A549 (cell line): ENCODE measurements around the gene MASTL. TPM values are rescaled to one million over a fixed set of nuclear protein-coding genes. Genes with fewer than 3 reads are reported as not detected.

Source experiments
- ATAC-seq, 2 experiments: fragments of 200-7000 bp in 1 of 2; fragments of >200 bp in 1 of 2; cut with Nextera tagmentation in 1 of 2; cut with Tn5 transposase in 1 of 2; 3 replicates each; pipeline versions ENCODE4 v1.8.0 to v1.9.1; 2018 to 2020; ENCODE audit warnings: mild to moderate bottlenecking in 1 of 2, moderate library complexity in 1 of 2
- CTCF ChIA-PET: fragments of 300-600 bp; sonication (Branson Sonifier 250); formaldehyde crosslinking; extraction: SDS; loops from one replicate; lab custom pipeline; 2021; ENCODE audit warnings: antibody characterized with exemption, inconsistent platforms; lab: Yijun Ruan, JAX
- POLR2A ChIA-PET: fragments of 350-600 bp; formaldehyde crosslinking; extraction: SDS; loops from one replicate; lab custom pipeline; 2021; ENCODE audit warnings: antibody characterized with exemption, inconsistent platforms; lab: Yijun Ruan, JAX
- DNase-seq, 2 experiments: peaks; one replicate each; pipeline versions ENCODE4 v3.0.0 to v3.0.0-alpha.2; 2011 to 2016; ENCODE audit warnings: low read depth in 1 of 2, low spot score in 1 of 2
- FAIRE-seq: peaks from 2 replicates; lab custom pipeline; 2011; peaks lifted over from hg19 to GRCh38; lab: Jason Lieb, UNC
- H3K27ac ChIP-seq, 2 experiments: fragments of >200 bp; sonication (Bioruptor Twin); formaldehyde crosslinking; 3 replicates each; pipeline ENCODE4 v1.5.1; 2016 to 2017
- H3K4me1 ChIP-seq: fragments of >200 bp; sonication (Bioruptor Twin); formaldehyde crosslinking; 3 replicates; pipeline ENCODE4 v1.6.1; 2016
- H3K4me2 ChIP-seq: fragments of >200 bp; sonication (Bioruptor Twin); formaldehyde crosslinking; 3 replicates; pipeline ENCODE4 v1.6.1; 2016
- H3K4me3 ChIP-seq: fragments of >200 bp; sonication (Bioruptor Twin); formaldehyde crosslinking; 3 replicates; pipeline ENCODE4 v1.5.1; 2016
- H3K9me3 ChIP-seq: fragments of >200 bp; sonication (Bioruptor Twin); formaldehyde crosslinking; 3 replicates; pipeline ENCODE4 v1.6.1; 2016
- CBX2 ChIP-seq: fragments of 200-600 bp; sonication (generic); IDR thresholded peaks from 2 replicates; pipeline ENCODE4 v1.6.1; 2016; ENCODE audit warnings: low read depth, mild to moderate bottlenecking, borderline replicate concordance
- EHF ChIP-seq: fragments of 250-450 bp; sonication (Bioruptor Pico); IDR thresholded peaks from 2 replicates; pipeline ENCODE4 v1.5.0; 2020; ENCODE audit warnings: mild to moderate bottlenecking
- GATA3 ChIP-seq: IDR thresholded peaks from 2 replicates; pipeline ENCODE4 v1.6.1; 2012; ENCODE audit warnings: borderline replicate concordance
- HEYL ChIP-seq: fragments of 250-450 bp; sonication (Bioruptor Pico); IDR thresholded peaks from 2 replicates; pipeline ENCODE4 v1.8.0; 2021; ENCODE audit warnings: mild to moderate bottlenecking, moderate library complexity
- PHF8 ChIP-seq: fragments of 200-600 bp; sonication (generic); IDR thresholded peaks from 2 replicates; pipeline ENCODE4 v1.6.1; 2016; ENCODE audit warnings: low read depth, mild to moderate bottlenecking, antibody characterized with exemption, moderate library complexity, borderline replicate concordance
- SMC3 ChIP-seq: fragments of >200 bp; sonication (Bioruptor Twin); formaldehyde crosslinking; IDR thresholded peaks from 3 replicates; pipeline ENCODE4 v1.6.1; 2018; ENCODE audit warnings: inconsistent platforms
- ZSCAN20 ChIP-seq: fragments of 250-450 bp; sonication (Bioruptor Pico); IDR thresholded peaks from 2 replicates; pipeline ENCODE4 v1.8.0; 2022; ENCODE audit warnings: mild to moderate bottlenecking, moderate library complexity
- WGBS: methylation state at CpG from one replicate; pipeline ENCODE4 v1.1.6; 2017; ENCODE audit errors: missing lambda C conversion rate; 5-methylcytosine and 5-hydroxymethylcytosine counted together
- polyA plus RNA-seq, 4 experiments: library from polyadenylated mRNA; depleted of rRNA in 3 of 4; stranded (reverse); fragments of >200 nt; fragmentation: RNase III in 1 of 4; extraction: RNeasy Plus Mini Kit Qiagen cat#74134 plus additional on column Dnase treatment in 1 of 4; gene quantifications; 2 replicates in 3 of 4; 3 replicates in 1 of 4; pipeline ENCODE4 v1.2.3, GENCODE V29; 2011 to 2017
- small RNA-seq, 6 experiments: library from RNA; depleted of rRNA; stranded (forward); fragments of <200 nt; gene quantifications; one replicate each; pipeline ENCODE3, GENCODE V24; 2012

The MASTL gene
- polyA plus RNA-seq, 2 of the 4 experiments (the other 2 are of a cell fraction) = 21.3 to 22.1 TPM

DNA sequence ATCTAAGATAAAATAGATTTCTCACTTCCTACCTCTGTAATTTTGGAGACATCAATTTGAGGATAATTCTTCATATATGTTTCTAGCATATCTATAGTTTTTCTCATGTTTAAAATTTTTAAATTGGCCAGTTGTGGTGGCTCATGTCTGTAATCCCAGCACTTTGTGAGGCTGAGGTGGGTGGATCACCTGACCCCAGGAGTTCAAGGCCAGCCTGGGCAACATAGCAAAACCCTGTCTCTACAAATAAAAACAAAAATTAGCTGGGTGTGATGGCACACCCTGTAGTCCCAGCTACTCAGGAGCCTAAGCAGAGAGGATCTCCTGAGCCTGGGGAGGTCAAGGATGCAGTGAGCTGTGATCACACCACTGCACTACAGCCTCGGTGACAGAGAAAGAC, 80.6 kb downstream of the MASTL start:
- no peak overlapping the region for H3K4me3 ChIP-seq
- ATAC-seq (no peak), DNase-seq (no peak), FAIRE-seq (no peak)
- peaks cover 51% of the 10 kb centered on the region for H3K4me1 ChIP-seq
- 57% methylated on average over 1 of the region's 1 CpG for WGBS
- peak overlapping the region; percentile 95 for H3K4me2 ChIP-seq
- TF ChIP-seq PHF8 = no peak
- no peak for TF ChIP-seq ZSCAN20 (CRISPR knock-in tag)
- TF ChIP-seq SMC3 = no peak
- no peak for TF ChIP-seq CBX2
- TF ChIP-seq HEYL (CRISPR knock-in tag) = no peak
- no peak for TF ChIP-seq EHF (CRISPR knock-in tag)
- TF ChIP-seq GATA3 = no peak
- ChIA-PET CTCF (interaction anchor here (0.6 to 3.6 kb wide), 4 partner anchors 9 to 121 kb away, joined by 3 to 14 read pairs (median 4); no protein-coding TSS in a partner anchor), POLR2A (interaction anchor here (1.2 kb wide), 1 partner anchor 81 kb away, joined by 5 read pairs; the partner anchor contains the start of gene YME1L1)
- H3K27ac ChIP-seq = peak overlapping the region; percentile 10 to 76; a peak in 3 of 6 replicates
- no peaks in the 10 kb centered on the region for H3K9me3 ChIP-seq

Small RNA genes within 50 kb of the gene (small RNA-seq; reads per million reads assigned to genes)
- gene RNU2-24P = 0 to 4.2 (median 2.4) reads per million in 6 experiments
- gene RNU7-12P = 0 to 0.26 (median 0) reads per million in 6 experiments

Other genes starting within 250 kb of the MASTL start
- gene ANKRD26, start 54.9 kb upstream of the MASTL start, polyA plus RNA-seq (2011; rRNA removed) = 3.3 and 4.1 TPM in 2 replicates
- 4.0 to 4.3 TPM (median 4.0 TPM) in 3 replicates for gene ANKRD26, start 54.9 kb upstream of the MASTL start, polyA plus RNA-seq (2017; fragmentation: RNase III; extraction: RNeasy Plus Mini Kit Qiagen cat#74134 plus additional on column Dnase treatment)
- gene YME1L1, start 968 bp upstream of the MASTL start, polyA plus RNA-seq (2011; rRNA removed) = 161 and 165 TPM in 2 replicates
- gene YME1L1, start 968 bp upstream of the MASTL start, polyA plus RNA-seq (2017; fragmentation: RNase III; extraction: RNeasy Plus Mini Kit Qiagen cat#74134 plus additional on column Dnase treatment) = 94.8 to 96.3 TPM (median 94.9 TPM) in 3 replicates
- 42.0 and 55.8 TPM in 2 replicates for gene ACBD5, start 85.4 kb downstream of the MASTL start, polyA plus RNA-seq (2011; rRNA removed)
- gene ACBD5, start 85.4 kb downstream of the MASTL start, polyA plus RNA-seq (2017; fragmentation: RNase III; extraction: RNeasy Plus Mini Kit Qiagen cat#74134 plus additional on column Dnase treatment) = 31.6 to 36.8 TPM (median 35.9 TPM) in 3 replicates